ENCODE measurements around the gene SMPD2. TPM values are rescaled to one million over a fixed set of nuclear protein-coding genes. Genes with fewer than 3 reads are reported as not detected.

Gene SMPD2
- total RNA-seq, 4 donors from 2014 or later, result 3.9 to 7.7 (median 5.9) TPM

GRCh38 chr6:109443425-109443950, 3.0 kb downstream of the SMPD2 start:
- Histone ChIP-seq H3K4me1 (peaks cover 10 to 15% of the 10 kb centered on the region in 2 donors), H3K27me3 (no peaks in the 10 kb centered on the region), H3K36me3 (peaks cover 0 to 12% of the 10 kb centered on the region in 2 donors), H3K4me3 (no peak overlapping the region), H3K27ac (no peak overlapping the region), H3K9me3 (no peaks in the 10 kb centered on the region)
- intact Hi-C loops (cut with DNase I; ENCODE audit: low total_unique reads) (loop anchor here (5.0 kb wide), 1 partner anchor 346 kb away; the partner anchor contains the start of gene CEP57L1), in situ Hi-C loops (cut with MboI; ENCODE audit: low sequenced_read_pairs in 4 of 4) (no loop called here)
- ATAC-seq, result no peak
- DNase-seq, result no peak
- no peak for TF ChIP-seq CTCF (IDR thresholded peaks at IDR 0.05 in 4 of 5, conservative IDR thresholded peaks at IDR 0.05 in 1 of 5)
- TF ChIP-seq POLR2A (IDR thresholded peaks at IDR 0.05), result no peak

GRCh38 chr6:109445382-109445781, 4.9 kb downstream of the SMPD2 start:
- Histone ChIP-seq H3K4me3 (no peak overlapping the region), H3K4me1 (peaks cover 0 to 9% of the 10 kb centered on the region in 2 donors), H3K36me3 (peaks cover 0 to 12% of the 10 kb centered on the region in 2 donors), H3K9me3 (no peaks in the 10 kb centered on the region), H3K27me3 (no peaks in the 10 kb centered on the region), H3K27ac (no peak overlapping the region)
- TF ChIP-seq POLR2A (IDR thresholded peaks at IDR 0.05) (no peak), CTCF (IDR thresholded peaks at IDR 0.05 in 4 of 5, conservative IDR thresholded peaks at IDR 0.05 in 1 of 5) (no peak)
- DNase-seq (no peak), ATAC-seq (no peak)
- in situ Hi-C loops (cut with MboI; ENCODE audit: low sequenced_read_pairs in 4 of 4), result no loop called here
- intact Hi-C loops (cut with DNase I; ENCODE audit: low total_unique reads), result no loop called here

- no peak overlapping the region for H3K27ac ChIP-seq
- no peaks in the 10 kb centered on the region for H3K27me3 ChIP-seq
- in situ Hi-C loops (cut with MboI; ENCODE audit: low sequenced_read_pairs in 4 of 4), result no loop called here
- TF ChIP-seq POLR2A (IDR thresholded peaks at IDR 0.05), result no peak
- no peak for DNase-seq
- no peaks in the 10 kb centered on the region for H3K9me3 ChIP-seq
- intact Hi-C loops (cut with DNase I; ENCODE audit: low total_unique reads), result no loop called here
- H3K4me1 ChIP-seq, result peaks cover 0 to 9% of the 10 kb centered on the region in 2 donors
- ATAC-seq, result no peak
- H3K36me3 ChIP-seq, result peaks cover 0 to 12% of the 10 kb centered on the region in 2 donors
- no peak overlapping the region for H3K4me3 ChIP-seq
Observed at GRCh38 chr6:109446072-109446471, 5.5 kb downstream of the SMPD2 start.

GRCh38 chr6:109446541-109446940, 6.0 kb downstream of the SMPD2 start:
- in situ Hi-C loops (cut with MboI; ENCODE audit: low sequenced_read_pairs in 4 of 4), result no loop called here
- Histone ChIP-seq H3K4me3 (no peak overlapping the region), H3K27ac (no peak overlapping the region), H3K9me3 (no peaks in the 10 kb centered on the region), H3K27me3 (no peaks in the 10 kb centered on the region), H3K4me1 (peaks cover 0 to 5% of the 10 kb centered on the region in 2 donors), H3K36me3 (peaks cover 0 to 12% of the 10 kb centered on the region in 2 donors)
- intact Hi-C loops (cut with DNase I; ENCODE audit: low total_unique reads), result no loop called here
- ATAC-seq (no peak), DNase-seq (no peak)
- TF ChIP-seq POLR2A (IDR thresholded peaks at IDR 0.05), result no peak

GRCh38 chr6:109447087-109447486, 6.6 kb downstream of the SMPD2 start:
- no peaks in the 10 kb centered on the region for H3K27me3 ChIP-seq
- H3K4me1 ChIP-seq, result no peaks in the 10 kb centered on the region
- no peak for DNase-seq
- no peak overlapping the region for H3K27ac ChIP-seq
- no peaks in the 10 kb centered on the region for H3K9me3 ChIP-seq
- intact Hi-C loops (cut with DNase I; ENCODE audit: low total_unique reads) (no loop called here), in situ Hi-C loops (cut with MboI; ENCODE audit: low sequenced_read_pairs in 4 of 4) (no loop called here)
- peaks cover 0 to 12% of the 10 kb centered on the region in 2 donors for H3K36me3 ChIP-seq
- TF ChIP-seq POLR2A (IDR thresholded peaks at IDR 0.05) (no peak), CTCF (IDR thresholded peaks at IDR 0.05 in 4 of 5, conservative IDR thresholded peaks at IDR 0.05 in 1 of 5) (no peak)
- H3K4me3 ChIP-seq, result no peak overlapping the region
- no peak for ATAC-seq

All from gastrocnemius medialis (tissue), 4 donors.